Hepatocyte (in vitro differentiated cells): ENCODE results near the gene PDCL3. TPM values are rescaled to one million over a fixed set of nuclear protein-coding genes. Genes with fewer than 3 reads are reported as not detected.

Source experiments
- DNase-seq: peaks from one replicate; pipeline ENCODE4 v3.0.0-alpha.2; 2016; ENCODE audit warnings: low spot score
- H2AFZ ChIP-seq: fragments of 200-600 bp; sonication (generic); 2 replicates; pipeline ENCODE4 v1.6.0; 2016; ENCODE audit warnings: antibody characterized with exemption, mild to moderate bottlenecking
- H3K27ac ChIP-seq: fragments of 200-600 bp; sonication (generic); 2 replicates; pipeline ENCODE4 v1.5.1; 2016; ENCODE audit warnings: mild to moderate bottlenecking
- H3K27me3 ChIP-seq: fragments of 200-600 bp; sonication (generic); 2 replicates; pipeline ENCODE4 v1.6.1; 2016
- H3K36me3 ChIP-seq: fragments of 200-600 bp; sonication (generic); replicated peaks from 2 replicates; pipeline ENCODE4 v1.5.1; 2016; ENCODE audit warnings: low read depth; ENCODE audit not compliant: insufficient read depth
- H3K4me1 ChIP-seq: fragments of 200-600 bp; sonication (generic); 2 replicates; pipeline ENCODE4 v1.5.1; 2016; ENCODE audit warnings: mild to moderate bottlenecking, moderate library complexity; ENCODE audit not compliant: insufficient read depth
- H3K4me2 ChIP-seq: fragments of 200-600 bp; sonication (generic); 2 replicates; pipeline ENCODE4 v1.6.0; 2016
- H3K4me3 ChIP-seq: fragments of 200-600 bp; sonication (generic); 2 replicates; pipeline ENCODE4 v1.5.1; 2016; ENCODE audit warnings: mild to moderate bottlenecking
- H3K79me2 ChIP-seq: fragments of 200-600 bp; sonication (generic); 2 replicates; pipeline ENCODE4 v1.6.0; 2017; ENCODE audit warnings: mild to moderate bottlenecking
- H3K9me2 ChIP-seq: fragments of 200-600 bp; sonication (generic); replicated peaks from 2 replicates; pipeline ENCODE4 v1.6.0; 2017; ENCODE audit warnings: mild to moderate bottlenecking; ENCODE audit not compliant: insufficient read depth
- H3K9me3 ChIP-seq: fragments of 200-600 bp; sonication (generic); 2 replicates; pipeline ENCODE4 v1.5.1; 2016; ENCODE audit warnings: low read depth, mild to moderate bottlenecking
- H4K20me1 ChIP-seq: fragments of 200-600 bp; sonication (generic); 2 replicates; pipeline ENCODE4 v1.6.0; 2016; ENCODE audit warnings: mild to moderate bottlenecking; ENCODE audit not compliant: insufficient read depth, poor library complexity, severe bottlenecking
- EZH2 ChIP-seq: fragments of 200-600 bp; sonication (generic); IDR thresholded peaks from 2 replicates; pipeline ENCODE4 v1.6.1; 2016; ENCODE audit warnings: antibody characterized with exemption, mild to moderate bottlenecking, borderline replicate concordance
- EZH2phosphoT487 ChIP-seq: fragments of 200-600 bp; sonication (generic); IDR thresholded peaks from one replicate; pipeline ENCODE4 v1.6.1; 2018; ENCODE audit warnings: antibody characterized with exemption, mild to moderate bottlenecking, low read depth, moderate library complexity; ENCODE audit not compliant: unreplicated experiment, severe bottlenecking
- WGBS: methylation state at CpG from one replicate; pipeline ENCODE4 v1.1.6; 2016; ENCODE audit warnings: low lambda C conversion rate; ENCODE audit errors: missing lambda C conversion rate; 5-methylcytosine and 5-hydroxymethylcytosine counted together
- polyA plus RNA-seq: library from polyadenylated mRNA; unstranded; fragments of >200 nt; fragmentation: Nextera tagmentation; extraction: Ambion mirVana; gene quantifications from 2 replicates; pipeline ENCODE4 v1.2.1, GENCODE V29; 2016
- total RNA-seq: library from RNA; depleted of rRNA; stranded (reverse); fragments of >200 nt; gene quantifications from 2 replicates; pipeline ENCODE4 v1.2.3, GENCODE V29; 2014
- TF ChIP-seq, protein P1 (sequence below): fragments of 200-600 bp; sonication (generic); IDR thresholded peaks from 2 replicates; pipeline ENCODE4 v1.5.1; 2016; ENCODE audit warnings: antibody characterized with exemption, mild to moderate bottlenecking; ENCODE audit not compliant: poor library complexity

PDCL3 gene
- total and polyA plus RNA-seq, 2 experiments from 2014 or later = 16.5 to 32.8 TPM

DNA sequence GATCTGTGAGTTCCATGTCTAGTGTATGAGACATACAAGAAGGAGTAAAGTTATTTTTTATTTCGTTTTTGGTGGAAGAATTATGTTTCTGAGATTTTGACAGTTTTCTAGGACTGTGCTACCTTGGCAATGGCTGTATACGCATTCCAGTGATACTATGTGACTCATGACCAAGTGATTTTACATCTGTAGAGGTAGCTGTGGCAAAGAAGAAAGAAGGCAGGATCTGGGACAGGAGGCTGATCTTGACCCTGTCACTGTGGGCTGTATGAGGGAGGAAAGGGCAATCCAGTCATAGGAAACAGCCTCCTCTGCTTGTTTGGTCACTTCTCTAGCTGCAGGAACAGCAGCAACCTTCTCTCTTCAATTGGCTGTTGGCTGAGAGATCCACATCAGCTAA lies 44.0 kb upstream of the PDCL3 start:
- H3K4me1 ChIP-seq = peaks cover 7% of the 10 kb centered on the region
- no peaks in the 10 kb centered on the region for H4K20me1 ChIP-seq
- H3K36me3 ChIP-seq = no peaks in the 10 kb centered on the region
- H3K4me2 ChIP-seq = no peak overlapping the region
- no peaks in the 10 kb centered on the region for H3K9me2 ChIP-seq
- H3K27me3 ChIP-seq = no peaks in the 10 kb centered on the region
- WGBS = 73% methylated on average over 2 of the region's 2 CpGs
- H2AFZ ChIP-seq = no peak overlapping the region
- no peak overlapping the region for H3K4me3 ChIP-seq
- TF ChIP-seq, protein P1, sequence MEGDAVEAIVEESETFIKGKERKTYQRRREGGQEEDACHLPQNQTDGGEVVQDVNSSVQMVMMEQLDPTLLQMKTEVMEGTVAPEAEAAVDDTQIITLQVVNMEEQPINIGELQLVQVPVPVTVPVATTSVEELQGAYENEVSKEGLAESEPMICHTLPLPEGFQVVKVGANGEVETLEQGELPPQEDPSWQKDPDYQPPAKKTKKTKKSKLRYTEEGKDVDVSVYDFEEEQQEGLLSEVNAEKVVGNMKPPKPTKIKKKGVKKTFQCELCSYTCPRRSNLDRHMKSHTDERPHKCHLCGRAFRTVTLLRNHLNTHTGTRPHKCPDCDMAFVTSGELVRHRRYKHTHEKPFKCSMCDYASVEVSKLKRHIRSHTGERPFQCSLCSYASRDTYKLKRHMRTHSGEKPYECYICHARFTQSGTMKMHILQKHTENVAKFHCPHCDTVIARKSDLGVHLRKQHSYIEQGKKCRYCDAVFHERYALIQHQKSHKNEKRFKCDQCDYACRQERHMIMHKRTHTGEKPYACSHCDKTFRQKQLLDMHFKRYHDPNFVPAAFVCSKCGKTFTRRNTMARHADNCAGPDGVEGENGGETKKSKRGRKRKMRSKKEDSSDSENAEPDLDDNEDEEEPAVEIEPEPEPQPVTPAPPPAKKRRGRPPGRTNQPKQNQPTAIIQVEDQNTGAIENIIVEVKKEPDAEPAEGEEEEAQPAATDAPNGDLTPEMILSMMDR = no peak
- TF ChIP-seq EZH2 (no peak), EZH2phosphoT487 (no peak)
- H3K79me2 ChIP-seq = no peaks in the 10 kb centered on the region
- no peak for DNase-seq
- no peak overlapping the region for H3K27ac ChIP-seq
- no peaks in the 10 kb centered on the region for H3K9me3 ChIP-seq

DNA sequence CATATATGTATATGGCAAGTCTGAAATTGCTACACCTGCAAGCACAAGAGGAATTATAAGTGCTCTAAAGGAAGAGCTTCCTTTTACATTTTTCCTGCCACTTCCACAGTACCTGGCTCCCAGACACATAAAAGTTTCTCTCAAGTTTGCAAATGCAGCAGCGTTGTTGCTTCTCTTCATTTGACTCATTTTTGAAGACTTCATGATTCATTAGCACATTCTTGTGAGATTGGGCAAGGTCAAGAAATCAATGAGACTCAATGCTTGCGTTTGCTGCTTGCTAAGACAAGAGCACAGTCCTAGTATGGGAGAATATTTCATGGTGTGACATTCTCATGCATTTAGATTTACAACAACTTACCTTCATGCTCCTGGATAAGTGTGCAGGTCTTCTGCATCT lies 42.6 kb upstream of the PDCL3 start:
- Histone ChIP-seq H3K9me2 (no peaks in the 10 kb centered on the region), H4K20me1 (no peaks in the 10 kb centered on the region), H3K79me2 (no peaks in the 10 kb centered on the region), H3K9me3 (no peaks in the 10 kb centered on the region), H3K27ac (no peak overlapping the region), H2AFZ (no peak overlapping the region), H3K4me2 (no peak overlapping the region), H3K4me3 (no peak overlapping the region), H3K4me1 (peaks cover 7% of the 10 kb centered on the region), H3K27me3 (no peaks in the 10 kb centered on the region), H3K36me3 (no peaks in the 10 kb centered on the region)
- DNase-seq = no peak
- 84% methylated on average over 2 of the region's 2 CpGs for WGBS
- TF ChIP-seq EZH2 (no peak), EZH2phosphoT487 (no peak)
- TF ChIP-seq, protein P1 = no peak

DNA sequence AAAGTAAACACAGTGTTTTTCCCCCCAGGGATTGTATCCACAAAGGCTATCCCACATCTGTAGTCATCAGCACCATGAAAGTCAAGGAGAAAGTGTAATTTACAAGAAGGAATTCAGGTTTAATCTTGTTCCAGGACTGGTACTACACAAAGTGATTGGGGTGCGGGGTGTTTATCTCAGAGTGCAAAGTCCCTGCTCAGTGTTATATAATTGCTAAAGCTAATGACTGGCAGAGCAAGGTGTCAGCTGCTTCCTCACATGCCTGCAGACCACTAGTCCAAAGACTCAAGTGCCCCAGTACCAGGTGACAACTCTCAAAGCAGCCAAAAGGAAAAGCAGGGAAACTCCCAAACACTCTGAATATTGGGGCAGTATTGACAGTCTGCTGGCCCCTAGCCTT lies 40.4 kb upstream of the PDCL3 start:
- DNase-seq = peak; percentile 64
- H2AFZ ChIP-seq = no peak overlapping the region
- H3K9me2 ChIP-seq = no peaks in the 10 kb centered on the region
- H3K27ac ChIP-seq = peak overlapping the region; percentile 84
- whole genome bisulfite sequencing = 57% methylated on average over 1 of the region's 1 CpG
- TF ChIP-seq EZH2 (no peak), EZH2phosphoT487 (no peak)
- TF ChIP-seq, protein P1 = no peak
- peaks cover 7% of the 10 kb centered on the region for H3K4me1 ChIP-seq
- H3K27me3 ChIP-seq = no peaks in the 10 kb centered on the region
- H3K79me2 ChIP-seq = no peaks in the 10 kb centered on the region
- no peaks in the 10 kb centered on the region for H4K20me1 ChIP-seq
- H3K4me2 ChIP-seq = no peak overlapping the region
- H3K4me3 ChIP-seq = no peak overlapping the region
- H3K9me3 ChIP-seq = no peaks in the 10 kb centered on the region
- H3K36me3 ChIP-seq = no peaks in the 10 kb centered on the region

DNA sequence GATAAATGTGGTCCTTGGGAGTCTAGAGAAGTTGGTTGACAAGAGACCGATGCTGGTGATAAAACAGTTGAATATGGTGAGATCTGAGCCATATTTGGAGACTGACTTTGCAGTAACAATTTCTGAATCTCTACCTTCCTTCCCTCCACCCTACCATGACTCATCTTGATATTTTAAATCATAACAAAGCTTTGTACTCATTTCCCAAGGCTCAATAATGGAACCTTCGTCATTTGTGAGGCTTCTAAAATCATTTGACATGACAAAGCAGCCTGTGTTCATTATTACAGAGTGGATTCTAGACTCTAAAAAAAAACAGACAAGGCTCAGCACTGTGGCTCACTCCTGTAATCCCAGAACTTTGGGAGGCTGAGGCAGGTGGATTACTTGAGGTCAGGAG lies 38.5 kb upstream of the PDCL3 start:
- Histone ChIP-seq H3K9me2 (no peaks in the 10 kb centered on the region), H3K9me3 (no peaks in the 10 kb centered on the region), H3K36me3 (no peaks in the 10 kb centered on the region), H3K27ac (no peak overlapping the region), H3K4me2 (no peak overlapping the region), H3K4me3 (no peak overlapping the region), H3K79me2 (no peaks in the 10 kb centered on the region), H2AFZ (no peak overlapping the region), H3K27me3 (no peaks in the 10 kb centered on the region), H4K20me1 (no peaks in the 10 kb centered on the region), H3K4me1 (peaks cover 7% of the 10 kb centered on the region)
- TF ChIP-seq, protein P1 = no peak
- TF ChIP-seq EZH2phosphoT487 (no peak), EZH2 (no peak)
- no peak for DNase-seq
- 92% methylated on average over 2 of the region's 2 CpGs for WGBS
